ENCODE data around the gene CEP112. TPM values are rescaled to one million over a fixed set of nuclear protein-coding genes. Genes with fewer than 3 reads are reported as not detected.

Gene CEP112
- total and polyA plus RNA-seq, 2 of the 4 experiments (the other 2 are of a cell fraction) = 2.5 to 5.6 TPM

DNA sequence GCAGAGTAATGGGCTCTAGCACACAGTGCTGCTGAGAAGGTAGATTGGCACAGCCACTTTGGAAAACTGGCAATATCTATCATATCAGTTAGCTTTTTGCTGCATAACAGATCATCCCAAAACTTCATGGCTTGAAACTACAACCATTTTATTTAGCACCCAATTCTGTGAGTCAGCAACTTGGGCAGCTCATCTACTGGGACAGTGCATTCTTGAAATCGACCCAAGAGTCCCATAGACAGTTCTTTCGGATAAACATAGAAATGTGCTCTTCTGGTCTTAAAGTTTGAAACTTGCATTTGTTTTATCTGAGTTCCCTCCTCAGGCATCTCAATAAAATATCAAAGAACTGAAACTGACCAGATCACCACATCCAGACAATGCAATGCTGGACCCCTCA is 76.7 kb downstream of the CEP112 start:
- Histone ChIP-seq H2AK9ac (replicated peaks; ENCODE audit: low read depth, low read length, poor library complexity) (no peak overlapping the region), H4K91ac (ENCODE audit: insufficient read depth, low read depth, low read length) (no peak overlapping the region), H2BK20ac (ENCODE audit: low read depth, low read length) (no peak overlapping the region), H3K4ac (ENCODE audit: low read depth, low read length) (no peak overlapping the region), H3K18ac (ENCODE audit: low read depth, low read length) (no peak overlapping the region), H2BK15ac (ENCODE audit: low read depth, low read length) (no peak overlapping the region), H3K9me1 (ENCODE audit: insufficient read depth, low read length) (no peaks in the 10 kb centered on the region), H3K56ac (ENCODE audit: extremely low read depth, insufficient read depth, low read length) (no peak overlapping the region), H4K20me1 (ENCODE audit: insufficient read depth, low read length) (no peaks in the 10 kb centered on the region), H3K27ac (ENCODE audit: insufficient read depth, low read length) (no peak overlapping the region), H3K9ac (ENCODE audit: low read depth, low read length) (no peak overlapping the region), H3K14ac (replicated peaks; ENCODE audit: low read depth, low read length) (no peak overlapping the region), H3K79me1 (ENCODE audit: low read depth in 1 of 2, low read length in 2 of 2) (no peaks in the 10 kb centered on the region), H4K8ac (ENCODE audit: low read depth in 2 of 2, low read length in 2 of 2) (no peak overlapping the region), H2AFZ (replicated peaks; ENCODE audit: low read length, poor library complexity) (no peak overlapping the region), H2BK120ac (ENCODE audit: low read depth, low read length) (no peak overlapping the region), H4K5ac (ENCODE audit: low read depth, low read length) (no peak overlapping the region), H3K4me3 (ENCODE audit: insufficient read depth, low read depth, low read length) (no peak overlapping the region), H2BK5ac (ENCODE audit: low read depth, low read length, poor library complexity, severe bottlenecking) (no peak overlapping the region), H3K9me3 (ENCODE audit: control insufficient read depth, insufficient read depth, low read length) (no peaks in the 10 kb centered on the region), H2AK5ac (ENCODE audit: low read depth, low read length) (no peak overlapping the region), H3K4me2 (ENCODE audit: low read depth, low read length) (no peak overlapping the region), H3K23ac (ENCODE audit: low read depth, low read length) (no peak overlapping the region), H3K4me1 (ENCODE audit: control insufficient read depth, insufficient read depth, low read length) (no peaks in the 10 kb centered on the region), H3K27me3 (ENCODE audit: control insufficient read depth, insufficient read depth, low read length) (no peaks in the 10 kb centered on the region), H3K36me3 (ENCODE audit: control insufficient read depth, insufficient read depth, low read length) (no peaks in the 10 kb centered on the region)
- WGBS, 2 experiments (ENCODE audit: extremely low coverage in 2 of 2, insufficient read length in 1 of 2) = no CpG with 5 or more reads among the region's 2 CpGs
- peak; percentile 43 for DNase-seq
- ChIA-PET POLR2A (ENCODE audit: unreplicated experiment) (no interaction called here), CTCF (no interaction called here)
- dilution Hi-C loops (cut with HindIII; ENCODE audit: low sequenced_read_pairs, unreplicated experiment) = no loop called here
- intact Hi-C loops (cut with micrococcal nuclease) = no loop called here
- in situ Hi-C loops (cut with MboI; ENCODE audit: low sequenced_read_pairs) = no loop called here
- TF ChIP-seq, protein P1, sequence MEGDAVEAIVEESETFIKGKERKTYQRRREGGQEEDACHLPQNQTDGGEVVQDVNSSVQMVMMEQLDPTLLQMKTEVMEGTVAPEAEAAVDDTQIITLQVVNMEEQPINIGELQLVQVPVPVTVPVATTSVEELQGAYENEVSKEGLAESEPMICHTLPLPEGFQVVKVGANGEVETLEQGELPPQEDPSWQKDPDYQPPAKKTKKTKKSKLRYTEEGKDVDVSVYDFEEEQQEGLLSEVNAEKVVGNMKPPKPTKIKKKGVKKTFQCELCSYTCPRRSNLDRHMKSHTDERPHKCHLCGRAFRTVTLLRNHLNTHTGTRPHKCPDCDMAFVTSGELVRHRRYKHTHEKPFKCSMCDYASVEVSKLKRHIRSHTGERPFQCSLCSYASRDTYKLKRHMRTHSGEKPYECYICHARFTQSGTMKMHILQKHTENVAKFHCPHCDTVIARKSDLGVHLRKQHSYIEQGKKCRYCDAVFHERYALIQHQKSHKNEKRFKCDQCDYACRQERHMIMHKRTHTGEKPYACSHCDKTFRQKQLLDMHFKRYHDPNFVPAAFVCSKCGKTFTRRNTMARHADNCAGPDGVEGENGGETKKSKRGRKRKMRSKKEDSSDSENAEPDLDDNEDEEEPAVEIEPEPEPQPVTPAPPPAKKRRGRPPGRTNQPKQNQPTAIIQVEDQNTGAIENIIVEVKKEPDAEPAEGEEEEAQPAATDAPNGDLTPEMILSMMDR (conservative IDR thresholded peaks at IDR 0.05; ENCODE audit: low read depth, low read length) = no peak
- TF ChIP-seq, protein P2, sequence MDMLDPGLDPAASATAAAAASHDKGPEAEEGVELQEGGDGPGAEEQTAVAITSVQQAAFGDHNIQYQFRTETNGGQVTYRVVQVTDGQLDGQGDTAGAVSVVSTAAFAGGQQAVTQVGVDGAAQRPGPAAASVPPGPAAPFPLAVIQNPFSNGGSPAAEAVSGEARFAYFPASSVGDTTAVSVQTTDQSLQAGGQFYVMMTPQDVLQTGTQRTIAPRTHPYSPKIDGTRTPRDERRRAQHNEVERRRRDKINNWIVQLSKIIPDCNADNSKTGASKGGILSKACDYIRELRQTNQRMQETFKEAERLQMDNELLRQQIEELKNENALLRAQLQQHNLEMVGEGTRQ (IDR thresholded peaks at IDR 0.05; ENCODE audit: low read depth, low read length) = no peak
- TF ChIP-seq FOS (IDR thresholded peaks at IDR 0.05; ENCODE audit: low read depth, low read length) = no peak
- no peak for TF ChIP-seq BHLHE40 (IDR thresholded peaks at IDR 0.05; ENCODE audit: low read depth, low read length)
- TF ChIP-seq CEBPB (IDR thresholded peaks at IDR 0.05; ENCODE audit: low read depth, low read length) = no peak
- TF ChIP-seq, protein P3, sequence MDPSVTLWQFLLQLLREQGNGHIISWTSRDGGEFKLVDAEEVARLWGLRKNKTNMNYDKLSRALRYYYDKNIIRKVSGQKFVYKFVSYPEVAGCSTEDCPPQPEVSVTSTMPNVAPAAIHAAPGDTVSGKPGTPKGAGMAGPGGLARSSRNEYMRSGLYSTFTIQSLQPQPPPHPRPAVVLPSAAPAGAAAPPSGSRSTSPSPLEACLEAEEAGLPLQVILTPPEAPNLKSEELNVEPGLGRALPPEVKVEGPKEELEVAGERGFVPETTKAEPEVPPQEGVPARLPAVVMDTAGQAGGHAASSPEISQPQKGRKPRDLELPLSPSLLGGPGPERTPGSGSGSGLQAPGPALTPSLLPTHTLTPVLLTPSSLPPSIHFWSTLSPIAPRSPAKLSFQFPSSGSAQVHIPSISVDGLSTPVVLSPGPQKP (IDR thresholded peaks at IDR 0.05; ENCODE audit: borderline replicate concordance, low read depth, low read length) = no peak
- no peak for TF ChIP-seq MAFK (IDR thresholded peaks at IDR 0.05; ENCODE audit: low read depth, low read length)
- TF ChIP-seq CHD1 (IDR thresholded peaks at IDR 0.05; ENCODE audit: low read depth, low read length) = no peak
- no TSS peak for BruUV-seq (replicated peaks)
- peak; percentile 21; the same call in 1 of the 2 replicates for ATAC-seq (ENCODE audit: low read depth)

Data from IMR-90 (cell line).